Uterus (tissue), 4 donors: Measurements from ENCODE around the gene METAP1. TPM values are rescaled to one million over a fixed set of nuclear protein-coding genes. Genes with fewer than 3 reads are reported as not detected.

Experiments
- DNase-seq, 2 donors: peaks; one replicate each; pipeline ENCODE4 v3.0.0-alpha.2; 2019 to 2020
- H3K27ac ChIP-seq, 2 donors: fragments of 200-600 bp; sonication (generic); 1 replicate in 1 of 2; 2 replicates in 1 of 2; pipeline ENCODE4 v1.5.1; 2016 to 2018
- H3K27me3 ChIP-seq, 2 donors: fragments of 200-600 bp; sonication (generic); one replicate each; pipeline ENCODE4 v1.5.1; 2018 to 2019; ENCODE audit warnings: control low read depth in 1 of 2
- H3K36me3 ChIP-seq, 2 donors: fragments of 200-600 bp; sonication (generic); one replicate each; pipeline ENCODE4 v1.5.1; 2019; ENCODE audit warnings: control low read depth in 1 of 2
- H3K4me1 ChIP-seq, 2 donors: fragments of 200-600 bp; sonication (generic); one replicate each; pipeline ENCODE4 v1.5.1; 2018 to 2019; ENCODE audit warnings: control low read depth in 1 of 2
- H3K4me3 ChIP-seq, 2 donors: fragments of 200-600 bp; sonication (generic); 1 replicate in 1 of 2; 2 replicates in 1 of 2; pipeline ENCODE4 v1.5.1; 2018 to 2019; ENCODE audit warnings: mild to moderate bottlenecking in 1 of 2
- H3K9me3 ChIP-seq, 2 donors: fragments of 200-600 bp; sonication (generic); one replicate each; pipeline ENCODE4 v1.5.1; 2019; ENCODE audit warnings: control low read depth in 1 of 2
- CTCF ChIP-seq, 4 experiments: fragments of 200-600 bp in 2 of 4; fragments of 450-650 bp in 2 of 4; sonication (generic) in 2 of 4; IDR thresholded peaks; one replicate each; pipeline ENCODE4 v1.5.1; 2016 to 2019; ENCODE audit warnings: antibody characterized with exemption in 4 of 4, mild to moderate bottlenecking in 2 of 4, moderate library complexity in 1 of 4
- POLR2A ChIP-seq, 2 donors: fragments of 450-650 bp; IDR thresholded peaks; one replicate each; pipeline ENCODE4 v1.6.1; 2016; ENCODE audit warnings: antibody characterized with exemption in 2 of 2, mild to moderate bottlenecking in 1 of 2, moderate library complexity in 1 of 2
- intact Hi-C: fragments of 100-400 bp; cut with DNase I; formaldehyde crosslinking; loops from one replicate; pipeline ENCODE4 v1.15.1; 2023; ENCODE audit warnings: low total_unique reads
- total RNA-seq, 4 donors: library from RNA; depleted of rRNA in 3 of 4; stranded (reverse); fragments of >200 nt in 3 of 4; gene quantifications; one replicate each; pipeline versions ENCODE4 v1.1.0 to v1.2.4, GENCODE V29; 2014 to 2023
- donor health status: DM: yes; HTN: yes; CAD: no.

Gene METAP1
- total RNA-seq, 4 donors from 2014 or later: 34.1 to 50.7 (median 36.3) TPM

GRCh38 chr4:98967786-98968329 lies 27.7 kb upstream of the METAP1 start:
- no peaks in the 10 kb centered on the region for H3K9me3 ChIP-seq
- TF ChIP-seq CTCF (IDR thresholded peaks at IDR 0.05) (no peak), POLR2A (IDR thresholded peaks at IDR 0.05) (no peak)
- H3K4me1 ChIP-seq: no peaks in the 10 kb centered on the region
- intact Hi-C loops: no loop called here
- no peak overlapping the region for H3K4me3 ChIP-seq
- H3K36me3 ChIP-seq: no peaks in the 10 kb centered on the region
- H3K27ac ChIP-seq: no peak overlapping the region
- DNase-seq: no peak
- no peaks in the 10 kb centered on the region for H3K27me3 ChIP-seq

GRCh38 chr4:98969878-98970785 lies 25.4 kb upstream of the METAP1 start:
- no peak for DNase-seq
- intact Hi-C loops: no loop called here
- no peaks in the 10 kb centered on the region for H3K36me3 ChIP-seq
- no peaks in the 10 kb centered on the region for H3K27me3 ChIP-seq
- H3K4me1 ChIP-seq: no peaks in the 10 kb centered on the region
- no peak overlapping the region for H3K4me3 ChIP-seq
- no peak overlapping the region for H3K27ac ChIP-seq
- no peaks in the 10 kb centered on the region for H3K9me3 ChIP-seq
- TF ChIP-seq CTCF (IDR thresholded peaks at IDR 0.05) (no peak), POLR2A (IDR thresholded peaks at IDR 0.05) (no peak)

GRCh38 chr4:98976716-98977115 lies 18.8 kb upstream of the METAP1 start:
- H3K4me1 ChIP-seq: no peaks in the 10 kb centered on the region
- no peaks in the 10 kb centered on the region for H3K27me3 ChIP-seq
- no peaks in the 10 kb centered on the region for H3K36me3 ChIP-seq
- intact Hi-C loops: no loop called here
- no peak overlapping the region for H3K4me3 ChIP-seq
- no peaks in the 10 kb centered on the region for H3K9me3 ChIP-seq
- H3K27ac ChIP-seq: no peak overlapping the region
- TF ChIP-seq CTCF (IDR thresholded peaks at IDR 0.05) (no peak), POLR2A (IDR thresholded peaks at IDR 0.05) (no peak)
- no peak for DNase-seq

GRCh38 chr4:98977557-98977956 lies 18.0 kb upstream of the METAP1 start:
- no peaks in the 10 kb centered on the region for H3K36me3 ChIP-seq

More at GRCh38 chr4:98977557-98977956, 18.0 kb upstream of the METAP1 start:
- TF ChIP-seq POLR2A (IDR thresholded peaks at IDR 0.05) (no peak), CTCF (IDR thresholded peaks at IDR 0.05) (no peak)
- intact Hi-C loops: no loop called here
- no peak for DNase-seq
- no peaks in the 10 kb centered on the region for H3K4me1 ChIP-seq
- no peak overlapping the region for H3K4me3 ChIP-seq
- no peaks in the 10 kb centered on the region for H3K27me3 ChIP-seq
- H3K27ac ChIP-seq: no peak overlapping the region
- H3K9me3 ChIP-seq: no peaks in the 10 kb centered on the region
